Bone marrow (tissue), 2 donors: ENCODE measurements around the gene OR8B2.
"Not testable (repeated sequence)": the region's sequence is repeated elsewhere in the genome, so short reads cannot be mapped to it uniquely, and the experiment has no call there.

ENCODE experiments used
- DNase-seq, 2 donors: peaks; one replicate each; lab custom pipeline; 2025; lab: John Stamatoyannopoulos, UW

Gene OR8B2

GRCh38 chr11:124384399-124384798 is at the start of gene OR8B2:
Gene OR8B2, minus strand, starts transcription at chr11:124384499. Its CDS starts 1,156 bp downstream, at chr11:124383343.
- DNase-seq: no peak

DNA sequence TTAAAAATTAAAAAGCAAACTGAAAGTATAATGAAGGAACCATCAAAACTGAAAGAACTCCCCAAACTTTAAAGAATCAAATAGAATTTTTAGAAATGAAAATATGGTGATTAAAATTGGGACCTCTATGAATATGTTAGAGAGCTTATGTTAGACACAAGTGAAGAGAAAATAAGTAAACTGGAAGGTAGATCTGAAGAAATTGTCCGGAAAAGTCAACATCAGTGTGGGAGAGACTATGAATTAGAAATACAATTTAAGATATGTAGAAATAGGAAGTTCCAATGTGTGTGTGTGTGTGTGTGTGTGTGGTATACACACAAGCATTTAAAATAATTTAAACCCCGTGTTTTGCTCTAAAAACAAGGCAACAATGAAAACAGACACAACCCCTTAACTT is 45.3 kb upstream of the OR8B2 start:
- DNase-seq: no peak

DNA sequence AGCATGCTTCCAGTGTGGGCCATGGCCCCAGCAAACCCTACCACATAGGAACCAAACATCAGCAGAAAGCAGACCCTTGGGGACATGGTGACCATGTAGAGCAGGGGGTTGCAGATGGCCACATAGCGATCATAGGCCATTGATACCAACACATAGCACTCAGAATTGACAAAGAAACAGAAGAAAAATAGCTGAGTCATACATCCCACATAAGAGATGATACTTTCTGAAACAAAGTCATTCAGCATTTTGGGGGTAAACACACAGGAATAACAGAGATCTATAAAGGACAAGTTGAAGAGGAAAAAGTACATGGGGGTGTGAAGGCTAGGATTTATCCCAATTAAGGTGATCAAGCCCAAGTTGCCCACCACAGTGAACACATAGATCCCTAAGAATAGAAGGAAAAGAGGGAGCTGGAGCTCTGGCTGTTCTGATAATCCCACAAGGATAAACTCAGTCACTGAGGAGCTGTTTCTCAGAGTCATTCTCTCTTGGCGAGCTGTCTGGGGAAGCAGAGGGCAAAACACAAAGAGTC is 40.2 kb upstream of the OR8B2 start, which contains the start of gene OR8B4:
TSS of gene OR8B4 (minus strand) at position 488 of the 538 bp plus-strand sequence. CDS start at position 488, 0 bp downstream.
- DNase-seq: no peak

- no peak for DNase-seq
Measured at GRCh38 chr11:124421043-124421442, 36.7 kb upstream of the OR8B2 start.

DNA sequence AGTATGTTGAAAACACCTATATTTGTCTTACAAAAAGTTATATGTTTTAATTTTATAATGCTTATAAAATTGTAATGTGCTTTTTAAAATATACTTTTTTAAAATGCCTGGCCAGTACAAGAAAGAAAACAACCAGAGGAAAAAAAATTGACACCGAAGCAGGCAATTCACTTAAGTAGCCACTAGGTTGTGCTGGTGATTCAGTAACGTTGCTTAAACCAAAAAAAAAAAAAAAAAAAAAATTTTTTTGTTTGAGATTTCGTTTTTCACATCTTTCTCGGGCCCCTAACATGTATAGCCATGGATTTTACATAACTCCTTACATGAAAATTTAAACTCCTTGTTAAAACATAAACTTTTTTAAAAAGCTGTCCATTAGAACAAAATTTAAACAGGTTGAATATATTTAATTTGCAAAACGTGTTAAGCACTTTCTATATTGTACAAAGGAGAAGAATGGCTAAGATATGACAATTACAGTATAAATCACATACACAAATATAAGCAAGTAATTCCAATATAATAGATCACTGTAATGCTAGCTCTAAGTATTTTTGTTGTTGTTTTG is 31.1 kb upstream of the OR8B2 start:
- DNase-seq: peak in 1 of 2 donors; percentile 62

GRCh38 chr11:124409906-124410305 is 25.6 kb upstream of the OR8B2 start:
- no peak for DNase-seq

DNA sequence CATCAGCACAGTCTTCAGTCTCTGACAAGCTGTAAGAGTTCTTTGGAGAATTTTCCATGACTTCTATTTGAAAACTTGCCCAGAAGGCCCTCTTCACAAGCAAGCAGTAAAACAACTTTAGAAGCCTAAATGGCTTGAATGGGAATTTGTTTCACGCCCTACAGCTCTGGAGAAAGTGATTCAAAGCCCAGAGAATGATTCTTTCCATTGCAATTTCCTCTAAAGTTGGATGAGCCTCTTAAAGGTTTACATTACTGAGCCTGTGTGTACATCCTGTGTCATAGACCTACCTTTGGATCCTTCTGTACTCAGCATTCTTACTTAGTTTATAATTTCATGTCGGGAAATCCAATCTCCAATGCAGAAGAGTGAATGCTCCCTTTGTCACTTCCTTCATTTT is 21.3 kb upstream of the OR8B2 start:
- no peak for DNase-seq

DNA sequence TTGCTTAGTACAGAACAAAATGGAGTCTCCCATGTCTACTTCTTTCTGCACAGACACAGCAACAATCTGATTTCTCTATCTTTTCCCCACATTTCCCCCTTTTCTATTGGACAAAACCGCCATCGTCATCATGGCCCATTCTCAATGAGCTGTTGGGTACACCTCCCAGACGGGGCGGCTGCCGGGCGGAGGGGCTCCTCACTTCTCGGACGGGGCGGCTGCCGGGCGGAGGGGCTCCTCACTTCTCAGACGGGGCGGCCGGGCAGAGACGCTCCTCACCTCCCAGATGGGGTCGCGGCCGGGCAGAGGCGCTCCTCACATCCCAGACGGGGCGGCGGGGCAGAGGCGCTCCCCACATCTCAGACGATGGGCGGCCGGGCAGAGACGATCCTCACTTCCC is 18.9 kb upstream of the OR8B2 start:
- not testable (repeated sequence) for DNase-seq

DNA sequence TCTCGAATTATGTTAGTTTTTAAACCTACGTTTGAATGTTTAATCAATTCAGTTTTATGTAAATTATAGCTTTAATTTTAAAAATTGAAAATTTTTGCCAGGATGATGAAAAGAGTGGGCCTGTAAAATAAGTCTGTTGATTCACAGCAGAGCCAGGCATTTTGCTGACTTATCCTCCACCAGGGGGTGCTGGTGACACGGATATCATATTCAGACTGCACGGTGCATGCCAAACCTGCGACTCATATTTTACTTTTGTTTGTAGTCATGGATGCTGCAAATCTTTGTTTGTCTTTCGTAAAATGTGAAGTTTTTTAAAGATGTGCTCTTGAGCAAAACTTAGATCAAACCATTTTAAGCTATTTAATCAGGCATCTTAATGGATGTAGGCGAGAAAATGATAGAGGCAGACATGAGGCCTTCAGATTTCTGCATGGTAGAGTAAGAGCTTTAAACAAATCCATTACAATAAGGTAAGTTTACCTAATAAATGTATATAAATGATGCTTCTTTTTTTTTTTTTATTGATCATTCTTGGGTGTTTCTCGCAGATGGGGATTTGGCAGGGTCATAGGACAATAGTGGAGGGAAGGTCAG is 18.1 kb upstream of the OR8B2 start:
- DNase-seq: peak; percentile 1 to 14

DNA sequence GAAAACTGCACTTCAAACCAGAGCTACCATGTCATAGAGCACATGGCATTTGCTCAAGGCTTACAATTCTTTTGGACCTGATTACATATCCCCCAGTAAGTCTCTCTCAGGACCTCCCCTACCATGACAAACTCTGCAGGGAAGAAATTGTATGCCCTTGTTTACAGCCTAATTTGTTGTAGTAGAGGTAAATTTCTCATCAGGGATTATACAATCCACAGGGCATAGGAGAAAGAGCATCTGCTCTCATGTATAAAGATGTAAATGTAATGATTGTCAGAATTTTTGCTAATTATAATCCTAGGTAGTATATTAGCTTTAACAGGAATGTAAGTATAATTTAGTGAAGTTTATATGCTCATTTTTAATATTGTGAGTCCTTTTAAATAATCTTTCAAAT is 14.6 kb upstream of the OR8B2 start, which contains the start of gene OR8B3:
TSS of gene OR8B3 (minus strand) at position 101 of the 400 bp plus-strand sequence. CDS start 1,673 bp downstream, outside the sequence.
- no peak for DNase-seq

- DNase-seq: not testable (repeated sequence)
Measured at GRCh38 chr11:124396847-124397246, 12.5 kb upstream of the OR8B2 start.

DNA sequence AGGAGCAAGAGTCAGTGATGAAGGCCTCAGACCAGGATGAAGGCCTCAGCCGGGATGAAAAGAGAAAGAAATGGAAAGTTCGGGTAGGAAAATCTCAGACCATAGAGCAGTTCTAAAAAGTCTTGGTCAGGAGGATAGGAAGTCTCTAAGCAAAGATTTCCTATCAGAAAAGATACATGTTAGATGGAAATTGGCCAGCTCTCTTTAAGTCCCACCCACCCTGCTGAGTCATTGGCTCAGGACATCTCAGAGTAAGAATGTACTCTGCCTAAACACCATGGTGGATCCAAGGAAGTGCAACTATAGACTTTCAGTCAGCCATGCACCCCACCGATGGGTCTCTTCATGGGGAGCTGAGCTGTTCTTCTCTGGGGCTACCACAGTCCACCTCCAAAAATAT is 10.1 kb upstream of the OR8B2 start:
- DNase-seq: no peak

GRCh38 chr11:124382857-124383256 is 1.4 kb downstream of the OR8B2 start:
- not testable (repeated sequence) for DNase-seq

- no peak for DNase-seq
Measured at GRCh38 chr11:124380585-124380984, 3.7 kb downstream of the OR8B2 start.

DNA sequence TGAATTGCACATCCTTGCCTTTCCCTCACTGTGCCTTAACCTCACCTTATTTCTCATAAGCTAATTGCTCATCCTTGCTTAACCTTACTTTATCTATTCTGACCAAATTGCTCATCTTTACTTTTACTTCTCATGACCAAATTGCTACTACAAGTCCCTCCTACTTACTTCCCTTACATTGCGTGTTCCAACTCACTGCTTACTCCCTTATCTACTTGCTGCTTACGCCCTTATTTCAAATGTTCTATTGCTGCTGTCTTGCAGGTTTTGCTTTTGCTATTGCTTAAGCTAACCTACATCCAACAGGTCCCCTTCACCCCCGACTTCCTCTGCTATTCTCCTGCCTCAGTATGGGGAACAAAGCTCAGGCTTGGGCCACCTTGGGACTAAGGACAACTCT is 8.0 kb downstream of the OR8B2 start:
- DNase-seq: no peak

DNA sequence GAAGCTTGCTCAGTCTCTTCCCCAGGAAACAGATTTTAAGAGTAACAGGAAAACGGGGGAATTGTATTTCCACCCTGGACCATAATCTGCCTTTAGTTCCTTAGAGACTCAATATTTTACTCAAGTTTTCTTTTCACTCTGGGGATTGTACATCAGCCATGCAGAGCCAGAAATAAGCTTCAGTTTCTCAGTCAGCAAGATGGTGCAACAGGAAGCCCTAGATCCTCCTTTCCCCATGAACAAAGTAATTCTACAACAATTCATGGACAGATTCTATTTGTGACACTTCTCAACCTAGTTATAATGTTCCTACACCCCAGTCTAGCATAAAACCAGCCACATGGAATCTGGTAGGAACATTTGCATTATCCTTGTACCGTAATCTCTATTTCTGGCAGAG is 24.7 kb downstream of the OR8B2 start:
- no peak for DNase-seq

DNA sequence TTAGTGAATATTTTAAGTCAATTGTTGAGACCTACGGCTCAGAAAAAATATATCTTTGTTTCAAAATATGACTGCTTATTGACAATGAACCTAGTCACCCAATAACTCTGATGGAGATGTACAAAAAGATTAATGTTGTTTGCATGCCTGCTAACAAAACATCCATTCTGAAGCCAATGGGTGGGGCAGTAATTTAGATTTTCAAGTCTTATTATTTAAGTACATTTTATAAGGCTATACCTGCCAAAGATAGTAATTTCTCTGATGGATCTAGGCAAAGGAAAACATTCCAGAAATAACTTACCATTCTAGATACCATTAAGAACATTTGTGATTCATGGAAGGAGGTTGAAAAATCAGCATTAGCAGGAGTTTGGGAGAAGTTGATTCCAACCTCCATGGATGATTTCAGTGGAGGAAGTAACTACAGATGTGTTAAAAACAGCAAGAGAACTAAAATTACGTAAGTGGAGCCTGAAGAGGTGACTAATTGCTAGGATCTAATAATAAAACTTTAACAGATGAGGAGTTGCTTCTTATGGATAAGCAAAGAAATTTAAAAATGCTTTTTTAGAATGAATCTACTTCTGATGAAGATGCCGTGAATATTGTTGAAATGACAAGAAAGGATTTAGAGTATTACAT is 37.9 kb downstream of the OR8B2 start:
- DNase-seq: no peak

DNA sequence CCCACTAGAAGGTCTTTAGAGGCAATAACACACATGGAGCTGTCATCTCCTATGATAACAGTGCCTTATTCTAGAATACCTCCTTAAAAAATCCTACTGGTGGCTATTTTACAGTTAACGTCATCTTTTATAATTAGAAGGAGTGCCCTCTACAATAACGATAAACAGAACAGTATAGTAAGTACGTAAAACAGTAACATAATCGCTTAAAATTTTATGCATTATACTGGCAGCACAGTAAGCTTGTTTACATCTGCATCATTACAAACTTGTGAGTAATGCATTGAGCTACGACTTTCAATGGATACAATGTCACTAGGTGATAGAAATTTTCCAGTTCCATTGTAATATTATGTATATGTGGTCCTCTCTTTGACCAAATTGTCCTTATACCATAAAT is 40.0 kb downstream of the OR8B2 start:
- DNase-seq: no peak

DNA sequence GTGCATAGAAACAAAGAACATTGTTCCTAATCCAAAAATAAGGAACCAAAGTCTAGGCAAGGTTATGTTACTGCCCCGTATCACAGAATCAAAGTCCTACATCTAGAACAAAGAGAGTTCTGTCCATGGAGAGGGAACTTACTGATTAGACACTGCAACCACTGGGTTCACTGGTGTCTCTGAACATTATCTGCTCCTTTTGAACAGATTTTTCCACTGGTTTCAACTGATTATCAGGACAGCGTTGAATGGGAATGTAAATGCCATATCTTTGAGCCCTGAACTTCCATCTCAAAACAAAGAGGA is 44.2 kb downstream of the OR8B2 start:
- DNase-seq: no peak

GRCh38 chr11:124339396-124340141 is 44.7 kb downstream of the OR8B2 start:
- no peak for DNase-seq
